A549 treated with Mapracorat at 1 μM for 4 hours (cell line): ENCODE data around the gene COPA. TPM values are rescaled to one million over a fixed set of nuclear protein-coding genes. Genes with fewer than 3 reads are reported as not detected.

Experiments
- total RNA-seq: library from RNA; stranded (reverse); fragments of 200-300 nt; extraction: Qiagen RNA extraction; gene quantifications from 5 replicates; pipeline ENCODE4 v1.2.3, GENCODE V29; 2022

The COPA gene
- 74.1 to 94.3 TPM (median 86.1 TPM) in 5 replicates for total RNA-seq

GRCh38 chr1:160342953-160343869 is at the start of gene COPA, which contains the start of gene NCSTN:
TSS of gene COPA (minus strand) at chr1:160343250. CDS start at chr1:160343170, 80 bp downstream.
TSS of gene NCSTN (plus strand) at chr1:160343383. CDS start at chr1:160343397, 14 bp downstream.

GRCh38 chr1:160366731-160367515 is 23.9 kb upstream of the COPA start, which contains the start of gene NHLH1:
TSS of gene NHLH1 (plus strand) at chr1:160367071. CDS start at chr1:160370732, 3,661 bp downstream.

GRCh38 chr1:160284782-160285344 is 58.2 kb downstream of the COPA start, which contains the start of gene PEX19:
TSS of gene PEX19 (minus strand) at chr1:160285133. CDS start at chr1:160285124, 9 bp downstream.

GRCh38 chr1:160261893-160262794 is 80.9 kb downstream of the COPA start, which contains the start of gene DCAF8:
TSS of gene DCAF8 (minus strand) at chr1:160262549. CDS start at chr1:160244008, 18,541 bp downstream.

Other genes with a start within 250 kb of the COPA start
- gene IGSF8, start 244.6 kb downstream of the COPA start, total RNA-seq, result 6.4 to 10.7 TPM (median 9.3 TPM) in 5 replicates
- 0.04 to 0.10 TPM (median 0.05 TPM) in 5 replicates for gene ATP1A2, start 227.5 kb downstream of the COPA start, total RNA-seq
- not detected in 5 replicates for gene ATP1A4, start 191.6 kb downstream of the COPA start, total RNA-seq
- not detected in 5 replicates for gene CASQ1, start 152.7 kb downstream of the COPA start, total RNA-seq
- 177 to 215 TPM (median 186 TPM) in 5 replicates for gene PEA15, start 137.9 kb downstream of the COPA start, total RNA-seq
- 40.5 to 56.2 TPM (median 51.8 TPM) in 5 replicates for gene DCAF8, start 80.7 kb downstream of the COPA start, total RNA-seq
- gene PEX19, start 58.1 kb downstream of the COPA start, total RNA-seq, result 20.8 to 27.6 TPM (median 24.2 TPM) in 5 replicates
- gene NCSTN, start 133 bp upstream of the COPA start, total RNA-seq, result 38.1 to 48.5 TPM (median 46.2 TPM) in 5 replicates
- 0.38 to 0.74 TPM (median 0.39 TPM) in 5 replicates for gene NHLH1, start 23.8 kb upstream of the COPA start, total RNA-seq
- gene VANGL2, start 57.3 kb upstream of the COPA start, total RNA-seq, result 0.57 to 0.82 TPM (median 0.79 TPM) in 5 replicates
- not detected in 5 replicates for gene SLAMF6, start 180.0 kb upstream of the COPA start, total RNA-seq
- gene CD84, start 236.2 kb upstream of the COPA start, total RNA-seq, result not detected in 5 replicates